ENCODE results near the gene IRAK1BP1.
A peak's percentile ranks its signal among the peaks of the same experiment; 100 is the strongest.
"Not testable (repeated sequence)": the region's sequence is repeated elsewhere in the genome, so short reads cannot be mapped to it uniquely, and the experiment has no call there.

IRAK1BP1 gene

GRCh38 chr6:78867370-78868040 is at the start of gene IRAK1BP1:
TSS of gene IRAK1BP1 (plus strand) at chr6:78867551. CDS start at chr6:78867577, 26 bp downstream.
- peak; percentile 30 to 91 (median 75) for DNase-seq

- DNase-seq = no peak
Measured at GRCh38 chr6:78824045-78824444, 43.3 kb upstream of the IRAK1BP1 start.

- no peak for DNase-seq
Measured at GRCh38 chr6:78829407-78829806, 37.9 kb upstream of the IRAK1BP1 start.

- no peak for DNase-seq
Measured at GRCh38 chr6:78830805-78831204, 36.5 kb upstream of the IRAK1BP1 start.

GRCh38 chr6:78831492-78831891 is 35.9 kb upstream of the IRAK1BP1 start:
- peak in 7 of 56 donors; percentile 5 to 19 (median 15) for DNase-seq

- no peak for DNase-seq
Measured at GRCh38 chr6:78832091-78832808, 35.1 kb upstream of the IRAK1BP1 start.

GRCh38 chr6:78835817-78836216 is 31.5 kb upstream of the IRAK1BP1 start:
- no peak for DNase-seq

- DNase-seq = no peak
Measured at GRCh38 chr6:78836598-78836997, 30.8 kb upstream of the IRAK1BP1 start.

- DNase-seq = no peak
Measured at GRCh38 chr6:78841111-78841510, 26.2 kb upstream of the IRAK1BP1 start.

GRCh38 chr6:78842953-78843352 is 24.4 kb upstream of the IRAK1BP1 start:
- DNase-seq = no peak

GRCh38 chr6:78844899-78845298 is 22.5 kb upstream of the IRAK1BP1 start:
- DNase-seq = no peak

- no peak for DNase-seq
Measured at GRCh38 chr6:78845567-78845966, 21.8 kb upstream of the IRAK1BP1 start.

GRCh38 chr6:78850621-78851020 is 16.7 kb upstream of the IRAK1BP1 start:
- no peak for DNase-seq

GRCh38 chr6:78851156-78851555 is 16.2 kb upstream of the IRAK1BP1 start:
- DNase-seq = no peak

- DNase-seq = no peak
Measured at GRCh38 chr6:78854546-78854945, 12.8 kb upstream of the IRAK1BP1 start.

- DNase-seq = not testable (repeated sequence)
Measured at GRCh38 chr6:78858339-78858938, 8.9 kb upstream of the IRAK1BP1 start.

GRCh38 chr6:78861509-78861908 is 5.8 kb upstream of the IRAK1BP1 start:
- no peak for DNase-seq

- no peak for DNase-seq
Measured at GRCh38 chr6:78863576-78863975, 3.8 kb upstream of the IRAK1BP1 start.

GRCh38 chr6:78864957-78865356 is 2.4 kb upstream of the IRAK1BP1 start:
- no peak for DNase-seq

GRCh38 chr6:78867020-78867369 is 356 bp upstream of the IRAK1BP1 start:
- peak in 3 of 56 donors; percentile 38 to 61 (median 57) for DNase-seq

GRCh38 chr6:78868116-78868515 is 765 bp downstream of the IRAK1BP1 start:
- DNase-seq = no peak

GRCh38 chr6:78875505-78875904 is 8.2 kb downstream of the IRAK1BP1 start:
- no peak for DNase-seq

GRCh38 chr6:78883651-78884050 is 16.3 kb downstream of the IRAK1BP1 start:
- DNase-seq = no peak
